Skeletal muscle tissue (tissue), 4 donors: ENCODE data around the gene MYO1E. TPM values are rescaled to one million over a fixed set of nuclear protein-coding genes. Genes with fewer than 3 reads are reported as not detected.

Experiments
- H3K27ac ChIP-seq: one replicate; pipeline ENCODE4 v1.7.0; 2013; ENCODE audit warnings: mild to moderate bottlenecking, low read depth, low read length, inconsistent platforms
- H3K27me3 ChIP-seq, 3 donors: one replicate each; pipeline ENCODE4 v1.7.0; 2013; ENCODE audit warnings: low read length in 3 of 3; ENCODE audit not compliant: control insufficient read depth in 3 of 3, insufficient read depth in 3 of 3
- H3K36me3 ChIP-seq, 3 donors: one replicate each; pipeline ENCODE4 v1.7.0; 2013; ENCODE audit warnings: low read length in 3 of 3; ENCODE audit not compliant: control insufficient read depth in 3 of 3, insufficient read depth in 3 of 3
- H3K4me1 ChIP-seq, 3 donors: one replicate each; pipeline ENCODE4 v1.7.0; 2013; ENCODE audit warnings: low read length in 3 of 3, mild to moderate bottlenecking in 3 of 3; ENCODE audit not compliant: control insufficient read depth in 3 of 3, insufficient read depth in 3 of 3
- H3K4me3 ChIP-seq, 3 donors: one replicate each; pipeline ENCODE4 v1.7.0; 2013; ENCODE audit warnings: low read length in 3 of 3
- H3K9ac ChIP-seq, 3 donors: one replicate each; pipeline ENCODE4 v1.7.0; 2013; ENCODE audit warnings: low read length in 3 of 3, mild to moderate bottlenecking in 3 of 3, moderate library complexity in 2 of 3, low read depth in 1 of 3
- H3K9me3 ChIP-seq, 3 donors: one replicate each; pipeline ENCODE4 v1.7.0; 2013; ENCODE audit warnings: low read length in 3 of 3; ENCODE audit not compliant: control insufficient read depth in 3 of 3
- total RNA-seq: library from RNA; depleted of rRNA; stranded (reverse); fragments of >200 nt; gene quantifications from one replicate; pipeline ENCODE4 v1.2.3, GENCODE V29; 2014
- donor health status: Osteomylitis.

Gene MYO1E
- total RNA-seq, 1 donor from 2014 or later: 29.7 TPM

- H3K27me3 ChIP-seq: no peaks in the 10 kb centered on the region
- no peak overlapping the region for H3K4me3 ChIP-seq
- H3K27ac ChIP-seq: no peak overlapping the region
- H3K9me3 ChIP-seq: no peaks in the 10 kb centered on the region
- H3K9ac ChIP-seq: no peak overlapping the region
- H3K4me1 ChIP-seq: no peaks in the 10 kb centered on the region
- peaks cover 0 to 6% (median 4%) of the 10 kb centered on the region in 3 donors for H3K36me3 ChIP-seq
These were observed 115.5 kb downstream of the MYO1E start for GRCh38 chr15:59257140-59257539.

DNA sequence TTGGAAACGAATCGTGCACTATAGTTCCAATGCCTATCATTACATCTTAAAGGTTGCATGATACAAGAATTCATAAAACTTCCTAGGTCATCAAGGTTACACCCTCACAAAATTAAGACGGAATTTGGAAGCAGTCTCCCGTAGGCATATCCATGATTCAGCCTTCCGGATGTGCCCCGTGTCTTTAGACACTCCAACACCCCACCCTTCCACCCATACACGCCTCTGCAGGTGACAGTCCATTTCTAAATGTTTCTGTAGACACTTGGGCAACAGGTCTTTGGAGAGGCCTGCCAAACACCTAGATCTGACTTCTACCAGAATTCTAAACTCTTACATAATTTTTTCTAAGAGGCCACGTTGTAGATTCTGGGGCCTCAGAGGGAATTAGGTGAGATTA is 116.2 kb downstream of the MYO1E start:
- Histone ChIP-seq H3K9me3 (no peaks in the 10 kb centered on the region), H3K4me1 (no peaks in the 10 kb centered on the region), H3K27me3 (no peaks in the 10 kb centered on the region), H3K9ac (no peak overlapping the region), H3K4me3 (no peak overlapping the region), H3K27ac (no peak overlapping the region), H3K36me3 (peaks cover 0 to 6% (median 4%) of the 10 kb centered on the region in 3 donors)

GRCh38 chr15:59255680-59256336 is 116.9 kb downstream of the MYO1E start:
- Histone ChIP-seq H3K27me3 (no peaks in the 10 kb centered on the region), H3K27ac (no peak overlapping the region), H3K4me1 (no peaks in the 10 kb centered on the region), H3K9ac (no peak overlapping the region), H3K4me3 (no peak overlapping the region), H3K36me3 (peaks cover 0 to 6% (median 4%) of the 10 kb centered on the region in 3 donors), H3K9me3 (no peaks in the 10 kb centered on the region)

DNA sequence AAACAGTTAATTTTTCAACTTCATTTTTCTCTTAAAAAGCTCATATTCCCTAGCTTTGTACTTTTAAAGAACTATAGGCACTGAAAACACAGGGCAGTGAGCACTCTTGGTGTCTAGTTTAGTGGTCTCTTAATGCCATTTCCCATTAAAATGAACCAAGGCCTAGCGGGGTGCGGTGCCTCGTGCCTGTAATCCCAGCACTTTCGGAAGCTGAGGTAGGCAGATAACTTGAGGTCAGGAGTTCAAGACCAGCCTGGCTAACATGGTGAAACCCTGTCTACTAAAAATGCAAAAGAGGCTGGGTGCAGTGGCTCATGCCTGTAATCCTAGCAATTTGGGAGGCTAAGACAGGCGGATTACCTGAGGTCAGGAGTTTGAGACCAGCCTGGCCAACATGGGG is 120.5 kb downstream of the MYO1E start:
- no peak overlapping the region for H3K4me3 ChIP-seq
- peaks cover 0 to 4% (median 2%) of the 10 kb centered on the region in 3 donors for H3K4me1 ChIP-seq
- peaks cover 0 to under 1% (median 0%) of the 10 kb centered on the region in 3 donors for H3K36me3 ChIP-seq
- no peak overlapping the region for H3K27ac ChIP-seq
- no peaks in the 10 kb centered on the region for H3K9me3 ChIP-seq
- no peaks in the 10 kb centered on the region for H3K27me3 ChIP-seq
- H3K9ac ChIP-seq: no peak overlapping the region

- Histone ChIP-seq H3K27ac (no peak overlapping the region), H3K9me3 (no peaks in the 10 kb centered on the region), H3K4me3 (no peak overlapping the region), H3K4me1 (peaks cover 0 to 4% (median 2%) of the 10 kb centered on the region in 3 donors), H3K27me3 (no peaks in the 10 kb centered on the region), H3K36me3 (no peaks in the 10 kb centered on the region), H3K9ac (no peak overlapping the region)
These were observed 121.4 kb downstream of the MYO1E start for GRCh38 chr15:59251001-59251845.

DNA sequence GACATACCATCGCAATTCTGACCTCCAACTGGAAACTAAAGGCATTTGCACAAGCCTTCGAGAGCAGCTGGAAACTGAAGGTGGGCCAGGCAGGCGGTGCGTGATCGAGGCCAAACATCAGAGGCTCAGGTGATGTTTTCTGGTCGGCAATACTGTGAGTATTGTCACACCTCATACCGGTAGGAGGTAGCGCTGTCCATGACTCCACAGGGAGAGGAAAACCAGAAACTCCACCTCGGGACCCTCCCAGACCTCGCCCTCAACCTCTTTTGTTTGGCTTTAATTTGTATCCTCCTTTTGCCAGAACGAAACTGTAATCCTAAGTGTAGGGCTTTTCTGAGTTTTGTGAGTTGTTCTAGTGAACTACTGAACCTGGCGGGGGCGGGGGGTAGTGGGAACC is 122.4 kb downstream of the MYO1E start:
- Histone ChIP-seq H3K27me3 (no peaks in the 10 kb centered on the region), H3K36me3 (no peaks in the 10 kb centered on the region), H3K4me1 (peaks cover 0 to 4% (median 2%) of the 10 kb centered on the region in 3 donors), H3K4me3 (no peak overlapping the region), H3K9me3 (no peaks in the 10 kb centered on the region), H3K27ac (no peak overlapping the region), H3K9ac (no peak overlapping the region)

DNA sequence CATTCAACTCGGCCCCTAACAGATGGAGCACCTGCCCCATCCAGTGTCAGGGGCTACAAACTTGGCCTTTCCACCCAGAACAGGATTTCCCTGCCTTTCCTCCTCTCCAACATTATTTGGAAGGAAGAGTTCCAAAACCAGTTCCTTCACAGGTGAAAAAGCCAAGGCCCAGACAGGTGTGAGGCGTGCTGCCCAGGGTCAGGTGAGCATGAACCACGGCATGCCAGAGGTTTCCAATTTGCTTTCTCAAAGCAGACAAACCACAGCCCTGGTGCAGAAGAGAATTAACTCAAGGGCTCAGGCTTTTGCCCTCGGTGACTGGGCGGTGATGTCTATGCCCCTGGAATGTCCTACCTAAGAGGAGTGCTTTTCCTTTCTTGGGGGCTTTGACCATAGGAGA is 122.9 kb downstream of the MYO1E start:
- Histone ChIP-seq H3K27ac (no peak overlapping the region), H3K27me3 (no peaks in the 10 kb centered on the region), H3K9me3 (no peaks in the 10 kb centered on the region), H3K9ac (no peak overlapping the region), H3K4me1 (peaks cover 0 to 4% (median 2%) of the 10 kb centered on the region in 3 donors), H3K36me3 (no peaks in the 10 kb centered on the region), H3K4me3 (no peak overlapping the region)

DNA sequence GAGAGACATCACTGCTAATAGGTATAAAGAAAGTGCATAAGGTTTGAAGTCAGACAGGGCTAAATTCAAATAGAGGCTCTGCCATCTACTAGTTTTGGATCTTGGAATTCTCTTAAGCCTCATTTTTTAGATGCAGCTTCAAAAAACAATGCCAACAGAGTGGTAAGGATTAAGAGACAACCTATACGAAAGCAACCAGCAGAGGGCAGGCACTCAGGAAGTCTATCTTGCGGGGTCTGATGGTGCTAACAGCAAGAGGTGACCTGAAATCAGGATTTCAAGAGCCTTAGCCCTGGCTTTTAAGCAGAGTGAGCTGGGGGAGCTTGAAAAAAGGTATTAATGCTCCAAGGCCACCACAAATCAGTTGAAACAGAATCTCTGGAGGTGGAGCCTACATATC is 125.3 kb downstream of the MYO1E start:
- H3K4me1 ChIP-seq: peaks cover 0 to 4% (median 2%) of the 10 kb centered on the region in 3 donors

DNA sequence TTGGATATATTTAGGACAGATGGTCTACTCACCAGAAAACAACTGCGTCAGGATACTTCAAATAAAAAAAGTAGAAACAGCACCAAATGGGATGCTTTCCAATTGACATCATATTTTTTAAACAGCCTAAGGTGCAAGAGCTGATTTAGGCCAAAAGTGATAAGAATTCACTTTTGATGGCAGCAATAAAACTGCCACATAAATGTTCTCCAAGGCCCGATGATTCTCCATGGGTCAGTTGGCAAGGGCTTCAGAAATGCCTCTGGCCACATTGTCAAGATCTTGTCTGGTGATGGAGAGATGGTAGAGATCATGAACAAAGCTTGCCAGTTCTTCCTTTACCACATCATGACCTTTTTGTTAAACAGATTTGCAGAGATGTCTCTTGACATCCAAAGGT is 127.1 kb downstream of the MYO1E start:
- Histone ChIP-seq H3K36me3 (no peaks in the 10 kb centered on the region), H3K27ac (no peak overlapping the region), H3K27me3 (no peaks in the 10 kb centered on the region), H3K4me3 (no peak overlapping the region), H3K4me1 (peaks cover 5 to 9% (median 6%) of the 10 kb centered on the region in 3 donors), H3K9me3 (no peaks in the 10 kb centered on the region), H3K9ac (no peak overlapping the region)

More for the DNA sequence above, 125.3 kb downstream of the MYO1E start:
- Histone ChIP-seq H3K9me3 (no peaks in the 10 kb centered on the region), H3K9ac (no peak overlapping the region), H3K27ac (no peak overlapping the region), H3K4me3 (no peak overlapping the region), H3K36me3 (no peaks in the 10 kb centered on the region), H3K27me3 (no peaks in the 10 kb centered on the region)

DNA sequence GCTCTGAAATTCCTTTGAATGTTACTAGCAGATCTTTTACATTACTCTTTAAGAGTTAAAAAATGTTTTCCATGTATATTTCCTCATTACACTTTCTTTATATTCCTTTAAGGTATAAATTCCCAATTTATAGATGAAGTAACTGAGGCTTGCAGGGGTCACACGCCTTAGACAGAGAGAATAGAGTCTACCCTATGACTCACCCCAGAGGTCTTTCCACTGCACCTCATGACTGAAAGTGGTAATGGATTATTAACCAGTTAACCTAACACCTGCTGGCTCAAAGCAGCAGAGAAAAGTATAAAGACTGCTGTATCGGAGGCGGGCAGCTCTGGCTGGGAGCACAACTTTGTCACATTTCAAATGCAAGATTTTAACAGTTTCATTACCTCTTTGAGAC is 128.3 kb downstream of the MYO1E start:
- no peak overlapping the region for H3K4me3 ChIP-seq
- H3K27me3 ChIP-seq: no peaks in the 10 kb centered on the region
- H3K36me3 ChIP-seq: no peaks in the 10 kb centered on the region
- H3K9ac ChIP-seq: no peak overlapping the region
- H3K4me1 ChIP-seq: peaks cover 2 to 9% (median 6%) of the 10 kb centered on the region in 3 donors
- H3K9me3 ChIP-seq: no peaks in the 10 kb centered on the region
- no peak overlapping the region for H3K27ac ChIP-seq
